DMS153 treated with DMSO at 0.1 percent for 48 hours (cell line): ENCODE results near the gene GNAI2.
A peak's percentile ranks its signal among the peaks of the same experiment; 100 is the strongest.
"Not testable (repeated sequence)": the region's sequence is repeated elsewhere in the genome, so short reads cannot be mapped to it uniquely, and the experiment has no call there.

Experiments
- DNase-seq: peaks from one replicate; lab custom pipeline; 2025; ENCODE audit not compliant: unreplicated experiment; lab: John Stamatoyannopoulos, UW

The GNAI2 gene

GRCh38 chr3:50262778-50263177 is 26.8 kb downstream of the GNAI2 start:
- no peak for DNase-seq

GRCh38 chr3:50263478-50264382 is 27.7 kb downstream of the GNAI2 start:
- DNase-seq: no peak

GRCh38 chr3:50264383-50264963 is 28.5 kb downstream of the GNAI2 start:
- DNase-seq: no peak

GRCh38 chr3:50264964-50265485 is 29.0 kb downstream of the GNAI2 start:
- DNase-seq: no peak

- DNase-seq: no peak
Measured at GRCh38 chr3:50265571-50265970, 29.6 kb downstream of the GNAI2 start.

- DNase-seq: no peak
Measured at GRCh38 chr3:50266017-50266416, 30.0 kb downstream of the GNAI2 start.

- no peak for DNase-seq
Measured at GRCh38 chr3:50266836-50267235, 30.8 kb downstream of the GNAI2 start.

GRCh38 chr3:50267280-50267913 is 31.4 kb downstream of the GNAI2 start:
- no peak for DNase-seq

GRCh38 chr3:50268276-50268675 is 32.3 kb downstream of the GNAI2 start:
- no peak for DNase-seq

- DNase-seq: no peak
Measured at GRCh38 chr3:50268703-50269451, 32.9 kb downstream of the GNAI2 start, which contains the start of gene SEMA3B. SEMA3B (plus strand) TSS chr3:50269147; CDS start chr3:50269241, 94 bp downstream.

GRCh38 chr3:50269460-50269859 is 33.5 kb downstream of the GNAI2 start:
- DNase-seq: no peak

GRCh38 chr3:50269977-50270413 is 34.0 kb downstream of the GNAI2 start:
- no peak for DNase-seq

- no peak for DNase-seq
Measured at GRCh38 chr3:50270422-50271224, 34.6 kb downstream of the GNAI2 start.

GRCh38 chr3:50271314-50271936 is 35.4 kb downstream of the GNAI2 start:
- no peak for DNase-seq

- DNase-seq: not testable (repeated sequence)
Measured at GRCh38 chr3:50272538-50272910, 36.5 kb downstream of the GNAI2 start.

- DNase-seq: peak; percentile 33
Measured at GRCh38 chr3:50272911-50273688, 37.1 kb downstream of the GNAI2 start.

- no peak for DNase-seq
Measured at GRCh38 chr3:50273689-50274065, 37.7 kb downstream of the GNAI2 start.

- peak; percentile 0 for DNase-seq
Measured at GRCh38 chr3:50274371-50275104, 38.5 kb downstream of the GNAI2 start.
